K562 (cell line): ENCODE data around the gene PLXND1. TPM values are rescaled to one million over a fixed set of nuclear protein-coding genes. Genes with fewer than 3 reads are reported as not detected.
"Not testable (repeated sequence)": the region's sequence is repeated elsewhere in the genome, so short reads cannot be mapped to it uniquely, and the experiment has no call there.

Experiments
- ATAC-seq: fragments of 200-7000 bp; cut with Tn5 transposase; 3 replicates; pipeline ENCODE4 v1.9.1; 2020; ENCODE audit warnings: moderate library complexity
- BruUV-seq: library from RNA; stranded (reverse); fragments of 400-500 nt; replicated peaks from 2 replicates; lab custom pipeline; 2021; lab: Mats Ljungman, UMichigan
- CTCF ChIA-PET: fragments of 300-600 bp; formaldehyde crosslinking; extraction: SDS; loops from one replicate; lab custom pipeline; 2021; ENCODE audit warnings: low intra/inter-chr PET ratio; lab: Yijun Ruan, JAX
- POLR2A ChIA-PET: fragments of 300-600, 350-650 bp; sonication (Branson Sonifier 250); formaldehyde crosslinking; extraction: SDS; loops from one replicate; lab custom pipeline; 2021; ENCODE audit warnings: antibody characterized with exemption, inconsistent platforms; lab: Yijun Ruan, JAX
- DNase-seq, 4 experiments: peaks; one replicate each; pipeline versions ENCODE4 v3.0.0 to v3.0.0-alpha.2; 2011 to 2018; ENCODE audit warnings: low spot score in 3 of 4, mixed read lengths in 3 of 4; ENCODE audit errors: extremely low read depth in 1 of 4
- FAIRE-seq: peaks from 2 replicates; lab custom pipeline; 2011; peaks lifted over from hg19 to GRCh38; lab: Jason Lieb, UNC
- H2AFZ ChIP-seq: 2 replicates; pipeline ENCODE4 v1.6.0; 2011; ENCODE audit warnings: low read depth, low read length, control low read depth, inconsistent platforms
- H3K27ac ChIP-seq: fragments of 200-600 bp; 3 replicates; pipeline ENCODE4 v1.8.0; 2011; ENCODE audit warnings: low read depth, mild to moderate bottlenecking, control low read depth, inconsistent platforms, low read length, moderate library complexity, mixed read lengths; ENCODE audit errors: extremely low read depth
- H3K27me3 ChIP-seq, 2 experiments: fragments of 300-600 bp in 1 of 2; 2 replicates in 1 of 2; 3 replicates in 1 of 2; pipeline versions ENCODE4 v1.6.0 to v1.8.0; 2011; ENCODE audit warnings: inconsistent platforms in 2 of 2, low read length in 2 of 2, mild to moderate bottlenecking in 1 of 2, mixed read lengths in 1 of 2, moderate library complexity in 1 of 2; ENCODE audit not compliant: control insufficient read depth in 2 of 2, insufficient read depth in 2 of 2
- H3K36me3 ChIP-seq: fragments of 300-600 bp; 3 replicates; pipeline ENCODE4 v1.8.0; 2011; ENCODE audit warnings: mild to moderate bottlenecking, low read length, inconsistent platforms; ENCODE audit not compliant: control insufficient read depth, insufficient read depth
- H3K4me1 ChIP-seq, 2 experiments: fragments of 200-600 bp in 1 of 2; replicated peaks in 1 of 2; 2 replicates in 1 of 2; 3 replicates in 1 of 2; pipeline versions ENCODE4 v1.5.1 to v1.8.0; 2011; ENCODE audit warnings: inconsistent platforms in 2 of 2, low read length in 2 of 2, mild to moderate bottlenecking in 1 of 2, mixed read lengths in 1 of 2, moderate library complexity in 1 of 2; ENCODE audit not compliant: control insufficient read depth in 2 of 2, insufficient read depth in 2 of 2
- H3K4me2 ChIP-seq: 2 replicates; pipeline ENCODE4 v1.6.1; 2011; ENCODE audit warnings: low read length, control low read depth, inconsistent platforms, mixed read lengths; ENCODE audit not compliant: insufficient read depth
- H3K4me3 ChIP-seq: fragments of 200-600 bp; sonication (generic), shearing (Covaris generic); 2 replicates; pipeline ENCODE4 v1.5.1; 2016; ENCODE audit warnings: control low read depth, inconsistent platforms
- H3K79me2 ChIP-seq: fragments of 200-600 bp; 3 replicates; pipeline ENCODE4 v1.8.0; 2011; ENCODE audit warnings: low read length, inconsistent platforms; ENCODE audit not compliant: control insufficient read depth, insufficient read depth
- H3K9ac ChIP-seq, 2 experiments: 2 replicates each; pipeline versions ENCODE4 v1.6.0 to v1.6.1; 2011; ENCODE audit warnings: low read depth in 2 of 2, low read length in 2 of 2, control low read depth in 1 of 2, inconsistent platforms in 1 of 2, mild to moderate bottlenecking in 1 of 2, mixed read lengths in 1 of 2; ENCODE audit not compliant: insufficient read depth in 1 of 2
- H3K9me1 ChIP-seq: one replicate; pipeline ENCODE4 v1.6.0; 2011; ENCODE audit warnings: inconsistent platforms, mild to moderate bottlenecking, low read length, moderate library complexity; ENCODE audit not compliant: control insufficient read depth, insufficient read depth
- H3K9me3 ChIP-seq: replicated peaks from 2 replicates; pipeline ENCODE4 v1.5.1; 2011; ENCODE audit warnings: low read depth, low read length, inconsistent platforms; ENCODE audit not compliant: control insufficient read depth, insufficient read depth
- H4K20me1 ChIP-seq: replicated peaks from 2 replicates; pipeline ENCODE4 v1.6.1; 2011; ENCODE audit warnings: low read length, inconsistent platforms, mixed read lengths; ENCODE audit not compliant: control insufficient read depth, insufficient read depth
- KDM2B ChIP-seq: fragments of 250-450 bp; sonication (Bioruptor Pico); IDR thresholded peaks from 2 replicates; pipeline ENCODE4 v1.8.0; 2021; ENCODE audit warnings: mild to moderate bottlenecking, moderate library complexity
- NUFIP1 ChIP-seq: fragments of 450-650 bp; IDR thresholded peaks from 2 replicates; pipeline ENCODE4 v1.6.1; 2018; ENCODE audit not compliant: partially characterized antibody
- PTRF ChIP-seq: fragments of 450-650 bp; IDR thresholded peaks from 2 replicates; pipeline ENCODE4 v1.6.1; 2016; ENCODE audit warnings: mild to moderate bottlenecking, missing genetic modification characterization, missing compliant biosample characterization
- PTTG1 ChIP-seq: fragments of 450-650 bp; IDR thresholded peaks from 2 replicates; pipeline ENCODE4 v1.6.1; 2016; ENCODE audit warnings: low read depth, mild to moderate bottlenecking, missing genetic modification characterization, missing compliant biosample characterization
- RHOXF2B ChIP-seq: fragments of 250-450 bp; sonication (Bioruptor Pico); conservative IDR thresholded peaks from 2 replicates; pipeline ENCODE4 v1.5.1; 2021
- SMAD4 ChIP-seq: fragments of 250-450 bp; sonication (Bioruptor Pico); conservative IDR thresholded peaks from 2 replicates; pipeline ENCODE4 v1.8.0; 2021; ENCODE audit warnings: inconsistent platforms, mild to moderate bottlenecking, moderate library complexity
- SRSF9 ChIP-seq: fragments of 200-400 bp; formaldehyde crosslinking; IDR thresholded peaks from 2 replicates; pipeline ENCODE4 v1.6.1; 2017; ENCODE audit warnings: low read depth, low read length, borderline replicate concordance
- STAG1 ChIP-seq: sonication (generic); formaldehyde crosslinking; IDR thresholded peaks from 2 replicates; pipeline ENCODE4 v1.5.0; 2020; ENCODE audit warnings: missing genetic modification reagents, borderline replicate concordance
- ZNF57 ChIP-seq: fragments of 450-650 bp; formaldehyde crosslinking; IDR thresholded peaks from 2 replicates; pipeline ENCODE4 v1.4.0; 2020; ENCODE audit warnings: mild to moderate bottlenecking, moderate library complexity
- WGBS: fragments of 100-300 bp; shearing (Covaris generic); methylation state at CpG from one replicate; pipeline ENCODE4 v1.1.6; 2016; ENCODE audit warnings: low coverage, mixed read lengths; ENCODE audit not compliant: insufficient coverage; ENCODE audit errors: missing lambda C conversion rate; 5-methylcytosine and 5-hydroxymethylcytosine counted together
- in situ Hi-C: fragments of 300-500 bp; cut with MboI; formaldehyde crosslinking; loops from 4 replicates; pipeline ENCODE4 v1.15.0; 2018; ENCODE audit warnings: inconsistent platforms, mixed read lengths
- intact Hi-C: fragments of 100-400 bp; cut with micrococcal nuclease; formaldehyde crosslinking; loops from 2 replicates; pipeline ENCODE4 v1.14.2; 2022
- polyA plus RNA-seq, 8 experiments: library from polyadenylated mRNA; depleted of rRNA in 4 of 8; stranded (reverse) in 5 of 8; unstranded in 3 of 8; fragments of >200 nt; fragmentation: Nextera tagmentation in 2 of 8; fragmentation: Illumina TruSeq in 1 of 8; extraction: Ambion mirVana in 2 of 8; extraction: Trizol in 1 of 8; gene quantifications; 2 replicates each; pipeline versions ENCODE4 v1.2.1 to v1.2.3, GENCODE V29; 2011 to 2014; ENCODE audit warnings: inconsistent platforms in 1 of 8, missing spikeins in 1 of 8
- total RNA-seq, 7 experiments: library from RNA; depleted of rRNA in 6 of 7; stranded (reverse); fragments of >200 nt in 6 of 7; fragmentation: Illumina TruSeq in 2 of 7; extraction: Trizol in 2 of 7; gene quantifications; 2 replicates each; pipeline versions ENCODE4 v1.2.1 to v1.2.3, GENCODE V29; 2011 to 2021; ENCODE audit warnings: low replicate concordance in 1 of 7

PLXND1 gene
- total and polyA plus RNA-seq, 9 of the 15 experiments (the other 6 are each of a cell fraction or from before 2014, with no cell fraction given) = 0.34 to 28.8 (median 14.0) TPM

DNA sequence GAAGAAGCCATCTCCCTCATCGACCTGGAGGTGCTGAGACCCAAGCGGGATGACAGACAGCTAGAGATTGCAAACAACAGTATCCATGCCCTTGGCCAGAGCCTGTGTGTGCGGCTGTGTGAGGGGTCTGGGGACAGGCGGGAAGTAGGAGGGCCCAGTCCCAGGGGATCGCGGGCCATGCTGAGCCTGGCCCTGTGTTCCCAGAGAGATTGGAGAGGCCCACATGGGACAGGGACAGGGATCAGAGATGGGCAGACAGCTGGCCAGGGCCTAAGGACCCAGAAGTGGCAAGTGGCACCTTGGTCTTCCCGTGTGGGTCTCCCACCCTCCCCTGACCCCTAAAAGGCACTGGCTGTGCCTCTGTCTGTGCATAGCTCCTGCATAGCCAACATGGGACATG is 89.0 kb downstream of the PLXND1 start (continued):
- TF ChIP-seq NUFIP1 (no peak), ZNF57 (CRISPR knock-in tag) (no peak), SRSF9 (no peak), STAG1 (CRISPR knock-in tag) (no peak), PTTG1 (no peak), SMAD4 (no peak), RHOXF2B (CRISPR knock-in tag) (no peak), PTRF (tag) (no peak), KDM2B (CRISPR knock-in tag) (no peak)

- H3K36me3 ChIP-seq, ATAC-seq, intact Hi-C loops, H3K9me1 ChIP-seq, FAIRE-seq, H3K79me2 ChIP-seq, H2AFZ ChIP-seq, CTCF ChIA-PET, in situ Hi-C loops, H3K9ac ChIP-seq, DNase-seq, H3K4me1 ChIP-seq, H3K4me2 ChIP-seq, POLR2A ChIA-PET, H4K20me1 ChIP-seq, H3K27ac ChIP-seq, BruUV-seq, H3K27me3 ChIP-seq, H3K4me3 ChIP-seq, H3K9me3 ChIP-seq: not testable (repeated sequence)
- 86% methylated on average over 1 of the region's 7 CpGs for WGBS
These were observed 90.5 kb downstream of the PLXND1 start for GRCh38 chr3:129515821-129516432.

- in situ Hi-C loops, H3K9me1 ChIP-seq, H3K4me2 ChIP-seq, H3K9ac ChIP-seq, H3K36me3 ChIP-seq, CTCF ChIA-PET, H3K27ac ChIP-seq, intact Hi-C loops, BruUV-seq, H2AFZ ChIP-seq, POLR2A ChIA-PET, H3K9me3 ChIP-seq, H4K20me1 ChIP-seq, ATAC-seq, FAIRE-seq, H3K4me3 ChIP-seq, H3K27me3 ChIP-seq, H3K4me1 ChIP-seq, DNase-seq, H3K79me2 ChIP-seq: not testable (repeated sequence)
- WGBS = 68% methylated on average over 12 of the region's 25 CpGs
These were observed 91.2 kb downstream of the PLXND1 start for GRCh38 chr3:129515108-129515820.
